GM21619 (cell line): ENCODE data around the gene PRSS22.

Experiments
- ATAC-seq: cut with Tn5 transposase; IDR thresholded peaks from one replicate; pipeline ENCODE4 v1.9.1; 2021; ENCODE audit not compliant: unreplicated experiment

The PRSS22 gene

DNA sequence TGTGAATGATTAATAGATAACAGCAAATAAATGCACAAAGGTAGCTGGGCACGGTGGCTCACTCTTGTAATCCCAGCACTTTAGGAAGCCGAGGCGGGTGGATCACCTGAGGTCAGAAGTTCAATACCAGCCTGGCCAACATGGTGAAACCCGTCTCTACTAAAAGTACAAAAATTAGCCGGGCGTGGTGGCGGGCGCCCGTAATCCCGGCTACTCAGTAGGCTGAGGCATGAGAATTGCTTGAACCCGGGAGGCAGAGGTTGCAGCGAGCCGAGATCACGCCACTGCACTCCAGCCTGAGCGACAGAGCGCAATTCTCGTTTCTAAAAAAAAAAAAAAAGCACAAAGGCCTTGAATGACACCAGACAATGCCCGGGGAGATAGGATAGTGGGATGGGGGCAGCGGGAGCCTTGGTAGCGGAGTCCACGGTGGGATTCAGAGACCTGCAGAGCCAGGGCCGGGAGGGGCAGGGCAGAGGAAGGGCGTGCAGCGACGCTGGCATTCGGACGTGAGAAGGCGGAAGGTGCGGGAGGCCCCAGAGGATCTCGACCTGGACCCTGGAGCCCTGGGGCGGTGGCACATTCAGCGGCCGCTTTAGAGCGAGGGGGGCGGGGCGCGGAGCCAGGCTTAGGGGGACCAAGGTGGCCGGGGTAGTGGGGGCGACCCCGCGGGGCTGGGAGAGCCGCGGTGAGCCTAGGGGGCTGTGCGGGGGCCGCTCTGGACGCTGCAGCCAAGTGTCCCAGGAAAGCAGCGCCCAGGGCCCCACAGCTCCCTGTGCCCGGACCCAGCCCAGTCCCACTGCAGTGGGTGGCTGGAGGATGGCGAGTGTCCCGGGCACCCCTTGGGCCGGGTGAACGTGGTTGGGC lies 24.0 kb upstream of the PRSS22 start:
- peak; percentile 3 for ATAC-seq

DNA sequence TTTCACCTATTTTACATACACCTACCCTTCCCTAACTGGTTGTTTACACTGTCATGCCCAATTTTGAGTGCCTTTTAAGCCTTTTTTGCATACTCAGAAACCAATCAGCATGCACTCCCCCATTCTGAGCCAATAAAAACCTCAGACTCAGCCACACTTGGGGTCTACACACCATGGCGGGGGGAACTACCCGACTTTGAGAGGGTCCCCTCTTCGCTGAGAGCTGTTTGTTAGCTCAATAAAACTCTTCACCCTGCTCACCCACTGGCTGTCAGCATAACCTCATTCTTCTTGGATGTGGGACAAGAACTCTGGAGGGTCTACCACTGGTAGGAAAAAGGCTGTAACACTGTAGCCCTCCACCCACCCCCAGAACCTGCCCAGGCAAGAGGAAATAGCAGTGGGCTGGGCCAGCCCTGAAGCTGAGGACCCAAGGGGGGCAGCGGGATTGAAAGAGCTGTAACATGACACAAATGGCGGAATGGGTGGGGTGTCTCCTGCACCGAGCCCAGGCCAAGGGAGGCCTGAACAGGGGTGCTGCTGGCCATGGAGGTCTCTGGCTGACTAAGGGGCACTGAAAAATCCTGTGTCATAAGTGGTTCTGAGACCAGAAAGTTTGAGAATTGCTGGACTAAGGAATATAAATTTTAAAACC lies 22.0 kb upstream of the PRSS22 start:
- no peak for ATAC-seq

DNA sequence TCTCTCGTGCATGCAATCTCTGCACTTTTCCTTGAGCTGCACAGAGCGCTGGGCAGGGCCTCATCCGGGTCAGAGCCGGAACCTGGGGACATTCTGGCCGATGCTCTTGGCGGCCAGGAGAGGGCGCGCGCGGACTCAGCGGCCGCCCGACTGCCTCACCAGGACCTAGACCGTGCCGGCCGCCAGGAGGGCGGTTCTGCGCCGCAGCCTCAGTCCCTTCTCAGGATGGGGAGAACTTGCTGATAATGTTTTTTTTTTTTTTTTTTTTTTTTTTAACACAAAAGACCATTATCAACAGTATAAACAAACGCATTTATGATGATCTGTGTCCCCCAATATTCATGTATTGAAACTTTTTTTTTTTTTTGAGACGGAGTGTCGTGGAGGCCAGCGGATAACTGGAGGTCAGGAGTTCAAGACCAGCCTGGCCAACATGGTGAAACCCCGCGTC lies 17.0 kb upstream of the PRSS22 start:
- no peak for ATAC-seq

DNA sequence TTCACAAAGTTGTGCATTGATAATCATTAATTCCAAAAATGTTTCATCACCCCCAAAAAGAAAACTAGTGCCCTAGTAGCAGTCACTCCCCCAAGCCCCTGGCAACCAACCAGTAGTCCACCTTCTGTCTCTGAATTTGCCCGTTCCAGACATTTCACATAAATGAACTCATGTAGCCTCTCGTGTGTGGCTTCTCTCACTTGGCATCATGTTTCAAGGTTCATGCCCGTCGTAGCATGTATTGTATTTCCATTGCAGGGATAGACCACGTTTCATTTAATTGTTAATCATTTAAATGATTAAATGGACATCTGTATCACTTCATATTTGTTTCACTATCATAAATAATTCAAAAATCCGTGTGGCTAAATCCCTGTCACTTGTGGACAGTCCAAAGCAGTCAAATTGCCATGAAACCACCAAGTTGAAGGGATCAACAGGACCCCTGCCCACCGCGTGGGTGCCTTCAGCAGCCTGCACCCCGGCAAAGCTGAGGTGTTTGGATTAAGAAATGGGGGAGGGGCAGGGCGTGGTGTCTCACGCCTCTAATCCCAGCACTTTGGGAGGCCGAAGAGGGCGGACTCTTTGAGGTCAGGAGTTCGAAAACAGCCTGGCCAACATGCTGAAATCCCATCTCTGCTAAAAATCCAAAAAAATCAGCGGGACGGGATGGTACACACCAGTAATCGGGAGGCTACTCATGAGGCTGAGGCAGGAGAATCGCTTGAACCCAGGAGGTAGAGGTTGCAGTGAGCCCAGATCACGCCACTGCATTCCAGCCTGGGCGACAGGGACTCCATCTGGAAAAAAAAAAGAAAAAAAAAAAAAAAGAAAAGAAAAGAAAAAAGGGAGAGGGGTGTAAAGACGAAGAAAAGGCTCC lies 16.3 kb upstream of the PRSS22 start:
- ATAC-seq = no peak

DNA sequence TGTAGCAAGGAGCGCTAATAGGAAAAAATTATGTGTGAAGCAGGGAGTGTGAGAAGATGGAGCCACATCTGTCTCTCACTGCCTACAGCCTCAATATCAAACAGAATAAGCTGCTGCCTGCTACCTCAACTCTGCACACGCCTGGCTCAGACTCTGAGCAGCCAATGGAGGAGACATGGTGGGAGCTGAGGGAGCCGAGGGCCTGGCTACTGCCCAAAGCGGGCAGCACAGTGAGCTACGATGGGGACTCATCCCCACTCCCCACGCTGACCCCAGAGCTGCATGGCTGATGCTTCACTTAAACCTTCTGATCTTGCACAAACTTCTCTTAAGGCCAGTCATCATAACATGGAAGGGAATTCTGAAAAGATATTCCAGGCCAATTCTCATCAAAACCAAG lies 14.0 kb upstream of the PRSS22 start:
- ATAC-seq = no peak

DNA sequence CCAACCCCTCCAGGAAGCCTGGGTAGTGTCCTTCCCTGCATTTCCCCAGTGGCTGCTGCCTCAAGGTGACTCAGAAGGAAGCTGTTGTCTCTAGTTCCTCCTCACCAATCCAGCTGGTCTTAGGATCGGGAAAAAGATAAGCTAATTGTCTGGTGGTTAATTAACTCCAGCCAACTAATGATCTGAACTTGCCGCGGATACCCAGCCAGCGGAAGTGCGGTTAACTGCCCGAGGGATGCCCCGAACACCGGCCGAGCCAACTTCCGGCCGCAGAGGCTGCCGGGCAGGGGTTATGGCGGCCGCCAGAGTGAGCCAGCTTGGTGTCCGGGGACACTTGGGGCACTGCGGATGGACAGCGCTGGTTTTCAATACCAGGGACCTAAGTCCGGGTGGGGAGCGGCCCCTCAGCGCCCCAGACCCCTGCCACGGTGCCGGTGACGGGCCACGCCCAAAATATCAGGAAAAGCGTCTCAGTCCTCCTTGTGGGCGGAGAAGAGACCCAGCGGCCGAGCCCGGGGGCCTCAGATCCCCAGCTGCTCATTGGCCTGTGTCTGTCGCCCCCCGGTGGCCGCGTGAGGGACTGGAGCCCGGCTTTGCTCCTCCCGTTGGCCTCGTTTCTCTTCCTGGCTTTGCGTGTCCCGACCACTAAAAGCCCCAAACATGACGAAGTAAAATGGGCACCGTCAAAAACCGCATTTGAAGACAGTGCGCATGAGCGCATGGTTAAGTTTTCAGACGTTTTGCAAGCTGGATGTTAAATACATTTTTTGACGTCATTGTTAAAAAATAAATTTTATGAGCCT lies 10.2 kb upstream of the PRSS22 start:
- ATAC-seq = peak; percentile 86

DNA sequence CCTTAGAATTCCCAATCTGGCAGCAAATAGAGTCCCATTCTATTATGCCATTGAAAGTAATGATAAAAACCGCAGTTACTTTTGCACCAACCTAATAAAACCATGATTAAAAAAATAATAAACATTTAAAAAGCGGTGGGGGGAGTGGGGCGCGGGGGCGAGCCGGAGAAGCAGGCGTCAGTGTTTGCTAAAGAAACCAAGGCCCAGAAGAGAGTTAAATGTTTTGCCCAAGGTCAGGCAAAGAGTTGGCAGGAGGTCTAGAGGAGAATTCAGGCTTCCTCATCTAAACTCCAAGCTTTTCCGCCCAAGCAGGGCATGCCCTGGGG lies 9.7 kb upstream of the PRSS22 start:
- no peak for ATAC-seq

DNA sequence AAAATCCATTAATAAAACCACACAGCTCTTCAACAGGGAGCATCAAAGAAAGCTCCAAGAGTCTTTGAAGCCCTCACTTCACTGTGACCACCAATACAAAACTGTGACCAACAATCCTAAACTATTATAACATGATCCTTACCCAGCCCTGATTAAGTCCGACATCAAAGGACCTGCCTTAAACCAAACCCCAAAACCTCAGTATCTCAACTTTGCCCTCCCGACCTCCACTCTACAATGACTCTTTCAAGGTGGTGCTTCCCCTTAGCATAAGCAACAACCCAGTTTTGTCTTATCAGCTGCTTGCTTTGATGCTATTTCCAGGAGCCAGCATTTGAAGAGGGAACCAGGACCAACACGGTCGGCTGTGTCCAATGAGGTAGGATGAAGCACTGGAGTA lies 8.5 kb upstream of the PRSS22 start:
- no peak for ATAC-seq

DNA sequence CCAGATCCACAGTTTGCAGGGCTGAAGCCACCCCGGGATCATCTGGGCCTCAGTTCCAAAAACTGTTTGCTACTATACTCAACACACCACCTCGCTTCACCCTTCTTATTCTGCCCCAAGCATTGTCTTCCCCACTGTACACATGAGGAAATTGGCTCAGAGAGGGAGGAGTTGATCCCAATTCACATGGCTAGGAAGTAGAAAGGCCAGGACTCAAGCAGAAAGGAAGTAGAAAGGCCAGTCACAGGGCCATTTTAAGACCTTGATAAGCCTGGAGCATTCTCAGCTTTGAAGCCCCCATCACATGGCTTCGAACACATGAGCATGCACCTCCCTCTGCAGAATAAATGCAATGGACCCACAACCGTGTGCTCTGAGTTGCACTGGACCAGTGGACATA lies 7.7 kb upstream of the PRSS22 start:
- ATAC-seq = no peak

DNA sequence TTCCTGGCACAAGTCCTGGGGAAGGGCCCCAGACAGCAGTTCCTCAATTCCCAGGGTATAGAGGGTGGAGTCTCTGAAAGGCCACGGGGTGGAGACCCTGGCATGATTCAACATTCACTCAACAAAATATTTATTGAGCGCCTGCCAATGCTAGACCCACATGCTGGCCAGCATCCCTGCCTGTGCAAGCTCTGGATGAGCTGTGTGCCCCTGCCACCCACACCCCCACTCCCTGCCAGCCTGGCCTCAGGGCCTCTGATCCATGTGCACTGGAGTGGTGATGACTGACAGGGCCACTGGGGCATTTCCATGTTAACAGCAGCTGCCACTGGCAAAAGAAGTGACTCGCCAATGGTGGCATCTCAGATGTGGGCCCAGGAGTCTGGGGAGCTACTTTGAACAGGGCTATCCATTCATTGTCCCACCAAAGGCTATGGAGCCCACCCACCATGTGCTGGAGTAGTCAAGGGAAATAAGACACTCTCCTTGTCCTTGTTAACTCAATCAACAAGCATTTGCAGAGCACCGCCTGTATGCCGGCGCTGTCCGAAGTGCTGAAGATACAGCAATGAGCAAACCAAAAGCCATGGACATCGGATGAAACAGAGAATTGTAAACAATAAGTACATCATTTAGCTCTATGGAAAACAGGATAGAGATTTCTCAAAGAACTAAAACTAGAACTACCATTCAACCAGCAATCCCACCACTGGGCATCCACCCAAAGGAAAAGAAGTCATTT lies 3.0 kb upstream of the PRSS22 start:
- no peak for ATAC-seq

DNA sequence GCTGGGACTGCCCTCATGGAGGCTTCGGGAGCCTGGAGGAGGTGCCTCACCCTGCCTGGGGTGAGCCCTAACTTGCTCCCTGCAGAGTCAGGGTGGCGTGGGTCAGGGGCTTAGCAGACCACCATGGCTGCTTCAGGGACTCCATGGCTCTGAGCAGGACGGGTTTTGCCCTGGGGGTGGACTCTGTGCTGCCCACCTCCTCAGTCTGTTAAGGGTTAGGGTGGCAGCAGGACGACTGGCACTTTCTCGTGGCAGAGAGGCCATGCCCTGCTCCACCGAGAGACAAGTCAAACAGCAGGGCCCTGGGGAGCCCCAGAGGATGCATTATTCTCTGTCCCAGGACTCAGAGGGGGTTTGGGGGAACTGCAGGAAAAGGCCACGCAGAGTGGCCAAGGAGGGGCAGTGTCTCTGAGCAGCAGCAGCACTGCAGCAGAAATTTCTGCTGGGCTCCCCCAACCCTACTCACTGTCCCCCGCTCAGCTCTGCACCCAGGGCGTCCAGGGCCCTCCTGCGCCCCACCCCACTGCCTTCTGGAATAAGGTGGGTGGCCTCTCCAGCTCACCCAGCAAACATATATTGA lies 1.8 kb upstream of the PRSS22 start:
- ATAC-seq = no peak

DNA sequence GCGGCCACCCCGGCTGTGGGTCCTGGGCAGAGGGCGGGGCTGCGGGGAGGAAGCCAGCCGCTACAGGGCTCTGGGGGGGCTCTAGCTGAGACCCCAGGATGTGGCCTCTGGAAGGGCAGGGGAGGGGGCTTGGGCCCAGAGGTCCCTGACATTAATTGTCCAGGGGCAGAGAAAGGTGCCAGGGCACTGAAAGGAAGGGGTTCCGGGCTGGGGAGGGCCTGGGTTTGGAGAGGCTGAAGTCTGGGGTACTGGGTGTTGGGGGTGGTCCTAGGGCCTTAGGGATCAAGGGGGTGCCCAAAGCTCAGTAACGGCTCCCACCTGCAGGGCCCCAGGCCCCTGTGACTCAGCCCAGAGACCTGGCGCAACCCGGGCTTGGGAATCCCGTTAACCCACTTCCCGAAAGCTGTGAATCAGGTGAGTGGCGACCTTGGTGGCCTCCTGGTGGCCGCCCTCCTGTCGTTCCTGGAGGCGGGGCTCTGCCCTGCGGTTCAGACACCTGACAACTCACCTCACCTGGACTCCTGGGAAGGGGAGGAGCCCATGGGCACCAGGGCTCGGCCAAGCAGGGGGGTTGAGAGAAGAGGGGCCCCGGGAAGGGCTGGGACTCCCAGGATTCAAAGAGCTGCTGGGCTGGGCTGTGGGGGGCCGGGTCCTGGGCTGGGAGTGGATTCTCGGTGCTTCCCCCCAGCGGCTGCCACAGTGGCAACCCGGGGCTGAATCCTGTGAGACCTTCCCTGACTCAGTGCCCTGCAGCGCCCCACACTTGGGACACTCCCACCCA lies 465 bp upstream of the PRSS22 start:
- ATAC-seq = no peak

DNA sequence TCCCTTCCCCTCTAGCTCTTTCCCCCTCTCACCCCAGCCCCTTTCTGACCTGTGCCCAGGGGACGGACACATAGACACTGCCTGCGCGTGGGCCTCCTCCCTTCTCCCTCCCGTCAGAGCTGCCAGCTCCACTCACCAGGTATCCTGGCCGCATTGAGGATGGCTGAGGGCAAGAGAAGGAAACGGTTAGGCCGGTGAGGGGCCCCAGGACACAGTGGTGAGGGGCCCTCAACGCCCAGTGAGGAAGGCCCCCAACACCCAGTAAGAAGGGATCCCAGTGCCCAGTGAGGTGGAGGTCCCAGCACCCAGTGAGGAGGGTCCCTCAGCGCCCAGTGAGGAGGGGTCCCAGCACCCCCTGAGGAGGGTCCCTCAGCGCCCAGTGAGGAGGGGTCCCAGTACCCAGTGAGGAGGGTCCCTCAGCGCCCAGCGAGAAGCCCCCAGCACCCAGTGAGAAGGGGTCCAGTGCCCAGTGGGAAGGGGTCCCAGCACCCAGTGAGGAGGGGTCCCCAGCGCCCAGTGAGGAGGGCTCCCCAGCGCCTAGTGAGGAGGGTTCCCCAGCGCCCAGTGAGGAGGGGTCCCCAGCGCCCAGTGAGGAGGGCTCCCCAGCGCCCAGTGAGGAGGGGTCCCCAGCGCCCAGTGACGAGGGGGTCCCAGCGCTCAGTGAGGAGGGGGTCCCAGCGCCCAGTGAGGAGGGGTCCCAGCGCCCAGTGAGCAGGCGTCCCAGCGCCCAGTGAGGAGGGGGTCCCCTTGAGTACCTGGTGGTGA lies 1.1 kb downstream of the PRSS22 start:
- ATAC-seq = no peak

DNA sequence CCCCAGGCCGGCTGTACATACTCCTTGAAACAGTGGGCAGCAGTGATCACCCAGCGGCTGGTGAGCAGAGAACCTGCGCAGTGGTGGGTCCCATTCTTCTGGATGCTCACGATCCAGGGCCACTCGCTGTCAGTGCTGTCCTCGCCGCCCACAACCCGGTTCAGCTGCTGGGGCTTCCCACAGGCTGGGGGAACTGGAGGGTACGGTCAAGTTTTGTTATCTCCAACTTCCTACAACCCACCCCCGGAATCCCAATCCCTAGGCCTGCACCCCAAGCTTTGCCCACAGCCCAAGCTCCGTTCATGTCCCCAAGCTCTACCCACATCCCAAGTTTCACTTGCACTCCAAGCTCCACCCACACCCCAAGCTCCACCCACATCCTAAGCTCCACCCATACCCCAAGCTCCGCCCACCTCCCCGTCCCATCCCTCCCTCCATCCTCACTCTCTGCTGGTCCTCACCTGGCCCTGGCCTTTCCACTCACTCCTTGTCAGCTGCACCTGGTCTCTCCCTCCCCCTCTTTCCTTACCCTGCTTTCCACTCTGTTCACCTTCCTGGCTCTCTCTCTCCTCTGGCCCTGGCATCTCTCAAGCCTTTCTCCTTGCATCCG lies 1.8 kb downstream of the PRSS22 start:
- ATAC-seq = no peak

DNA sequence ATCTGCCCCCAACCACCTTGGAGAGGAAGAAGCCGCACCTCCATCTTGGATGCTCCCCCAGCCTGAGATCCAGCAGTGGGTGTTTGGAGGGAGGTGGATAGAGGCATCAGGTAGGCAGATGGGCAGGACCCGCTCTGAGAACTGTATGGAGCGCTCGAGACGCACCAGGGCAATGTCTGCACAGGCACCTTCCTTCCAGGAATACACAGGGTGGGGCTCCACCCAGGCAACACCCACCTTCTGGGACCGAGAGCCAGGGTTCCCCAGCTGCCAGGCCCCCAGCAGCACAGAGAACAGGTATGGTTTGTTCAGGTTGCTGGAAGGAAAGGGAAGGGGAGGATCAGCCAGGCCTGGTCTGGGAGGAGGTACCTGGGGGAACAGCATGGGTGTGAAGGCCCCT lies 2.4 kb downstream of the PRSS22 start:
- no peak for ATAC-seq

DNA sequence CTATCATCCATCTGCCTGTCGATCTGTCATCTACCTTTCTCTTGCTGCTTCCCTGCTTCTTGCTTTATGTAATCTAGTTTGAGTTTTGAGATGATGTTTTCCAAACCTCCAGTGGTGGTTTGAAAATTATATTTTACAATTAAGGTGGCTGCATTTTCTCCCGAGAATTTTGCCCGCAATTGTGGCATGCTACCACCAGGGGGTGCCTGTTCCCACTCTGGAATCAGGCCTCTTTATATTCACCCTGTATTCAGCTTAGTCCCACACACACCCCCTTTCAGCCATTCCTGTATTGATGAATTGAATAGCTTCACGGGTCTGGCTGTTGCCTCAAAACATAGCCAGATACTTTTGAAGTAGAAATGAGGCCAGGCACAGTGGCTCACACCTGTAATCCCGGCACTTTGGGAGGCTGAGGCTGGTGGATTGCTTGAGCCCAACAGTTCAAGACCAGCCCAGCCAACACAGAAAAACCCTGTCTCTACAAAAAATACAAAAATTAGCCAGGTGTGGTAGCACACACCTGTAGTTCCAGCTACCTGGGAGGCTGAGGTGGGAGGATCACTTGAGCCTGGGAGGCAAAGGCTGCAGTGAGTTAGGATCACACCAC lies 3.2 kb downstream of the PRSS22 start:
- no peak for ATAC-seq

DNA sequence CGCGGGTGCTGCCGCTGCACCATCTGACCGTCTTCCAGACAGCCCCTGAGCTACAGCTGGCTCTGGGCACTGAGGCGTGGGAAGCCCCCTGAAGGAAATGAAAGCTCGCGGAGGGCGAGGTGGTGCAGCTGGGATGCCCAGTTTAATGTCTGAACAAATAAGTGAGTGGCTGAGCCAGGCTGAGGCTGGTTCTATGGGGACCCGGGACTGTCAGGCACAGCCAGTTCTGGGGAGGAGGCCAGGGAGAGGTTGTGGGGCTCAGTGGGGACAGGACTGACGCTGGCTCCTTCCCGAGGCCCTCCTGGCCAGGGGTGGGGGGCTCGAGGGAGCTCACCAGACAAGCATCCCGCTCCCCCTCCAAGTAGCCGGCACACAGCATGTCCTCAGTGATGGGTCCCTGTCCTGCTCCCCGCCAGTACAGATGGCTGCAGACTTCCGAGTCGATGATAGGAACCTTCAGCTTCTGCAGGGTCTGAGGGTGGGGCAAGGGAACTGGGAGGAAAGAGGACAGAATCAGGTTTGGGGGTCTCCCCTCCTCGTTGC lies 4.4 kb downstream of the PRSS22 start:
- no peak for ATAC-seq
